PC-3 (cell line): ENCODE data around the gene QSER1.

ENCODE experiments used
- CTCF ChIP-seq: fragments of 300-600 bp; sonication (generic); conservative IDR thresholded peaks from 2 replicates; pipeline ENCODE4 v1.5.1; 2017; ENCODE audit warnings: antibody characterized with exemption, low read depth, mild to moderate bottlenecking, low read length
- EZH2 ChIP-seq: fragments of 300-600 bp; sonication (generic); IDR thresholded peaks from one replicate; pipeline ENCODE4 v1.6.1; 2017; ENCODE audit warnings: antibody characterized with exemption, mild to moderate bottlenecking, low read length; ENCODE audit not compliant: unreplicated experiment

GRCh38 chr11:32987851-32988250 lies 95.2 kb downstream of the QSER1 start:
- TF ChIP-seq CTCF: no peak
- TF ChIP-seq EZH2: no peak
